HUES6 (cell line): Measurements from ENCODE around the gene ZW10.

Source experiments
- H3K27ac ChIP-seq: 2 replicates; pipeline ENCODE4 v1.7.0; 2013; ENCODE audit warnings: low read depth, mild to moderate bottlenecking, low read length, inconsistent platforms
- H3K27me3 ChIP-seq: 2 replicates; pipeline ENCODE4 v1.6.1; 2013; ENCODE audit warnings: low read length; ENCODE audit not compliant: control insufficient read depth, insufficient read depth
- H3K36me3 ChIP-seq: 2 replicates; pipeline ENCODE4 v1.6.1; 2013; ENCODE audit warnings: low read length; ENCODE audit not compliant: control insufficient read depth, insufficient read depth
- H3K4me1 ChIP-seq: 2 replicates; pipeline ENCODE4 v1.6.1; 2013; ENCODE audit warnings: low read length; ENCODE audit not compliant: control insufficient read depth, insufficient read depth
- H3K4me3 ChIP-seq: 2 replicates; pipeline ENCODE4 v1.5.1; 2013; ENCODE audit warnings: low read depth, low read length
- H3K9ac ChIP-seq: one replicate; pipeline ENCODE4 v1.6.1; 2013; ENCODE audit warnings: mild to moderate bottlenecking, low read length
- H3K9me3 ChIP-seq: 2 replicates; pipeline ENCODE4 v1.6.1; 2013; ENCODE audit warnings: low read depth, low read length; ENCODE audit not compliant: control insufficient read depth, insufficient read depth

The ZW10 gene

DNA sequence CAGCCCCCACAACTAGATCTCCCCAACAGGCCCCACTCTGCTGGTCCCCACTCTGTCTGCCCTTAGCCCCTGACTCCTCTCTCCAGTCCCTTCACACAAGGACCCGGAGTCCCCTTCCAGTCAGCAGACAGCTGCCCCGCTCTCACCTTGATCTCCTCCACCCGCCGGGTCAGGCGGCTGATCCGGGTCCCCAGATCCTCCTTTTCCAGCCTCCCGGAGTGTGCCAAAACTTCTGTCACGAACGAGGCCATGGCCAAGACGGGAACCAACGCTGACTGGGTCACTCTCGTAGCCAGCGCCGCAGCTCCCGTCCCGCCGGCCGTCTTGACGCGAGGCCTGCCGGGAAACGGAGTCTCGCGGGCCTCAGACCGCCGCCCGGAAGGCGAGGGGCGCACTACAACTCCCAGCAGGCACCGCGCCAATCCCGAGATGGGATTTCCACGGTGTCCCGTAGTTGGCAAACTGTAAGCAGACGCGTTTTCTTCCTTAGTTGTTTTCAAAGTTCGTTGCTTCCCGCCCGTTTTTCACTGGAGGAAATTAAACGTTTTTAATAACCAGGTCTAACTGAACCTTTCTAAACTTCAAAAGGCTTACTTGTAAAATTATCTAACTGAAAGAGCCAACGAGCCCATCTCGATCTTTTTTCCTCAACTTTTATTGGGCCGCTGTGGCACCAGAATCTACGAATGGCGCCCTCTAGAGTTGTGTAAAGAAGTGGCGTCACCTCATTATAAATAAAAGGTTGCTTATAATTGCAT, at the start of gene ZW10:
Gene ZW10 (minus strand): TSS at position 277 of the 758 bp plus-strand sequence. CDS start 26 bp downstream, at position 251.
- H3K36me3 ChIP-seq: peaks cover 7% of the 10 kb centered on the region
- H3K27ac ChIP-seq: peak within 1 kb of the TSS; percentile 83; the same call in 1 of the 2 replicates
- no peaks in the 10 kb centered on the region for H3K9me3 ChIP-seq
- peaks cover 8% of the 10 kb centered on the region; the same call in 1 of the 2 replicates for H3K27me3 ChIP-seq
- H3K9ac ChIP-seq: peak within 1 kb of the TSS; percentile 94
- peak within 1 kb of the TSS; percentile 98 for H3K4me3 ChIP-seq
- peaks cover 4% of the 10 kb centered on the region; the same call in 1 of the 2 replicates for H3K4me1 ChIP-seq

DNA sequence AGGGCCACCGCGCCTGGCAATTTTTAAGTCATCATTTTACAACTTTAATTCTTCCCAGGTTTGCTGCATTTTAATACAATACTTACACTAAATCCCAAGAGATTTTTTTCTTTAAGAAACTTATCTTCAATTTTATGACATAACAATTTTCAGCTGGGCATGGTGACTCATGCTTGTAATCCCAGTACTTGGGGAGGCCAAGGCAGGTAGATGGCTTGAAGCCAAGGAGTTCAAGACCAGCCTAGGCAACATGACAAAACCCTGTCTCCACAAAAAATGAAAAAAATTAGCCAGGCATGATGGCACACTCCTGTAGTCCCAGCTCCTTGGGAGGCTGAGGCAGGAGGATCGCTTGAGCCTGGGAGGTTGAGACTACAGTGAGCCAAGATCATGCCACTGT, 44.9 kb upstream of the ZW10 start:
- Histone ChIP-seq H3K27me3 (no peaks in the 10 kb centered on the region), H3K4me1 (no peaks in the 10 kb centered on the region), H3K4me3 (no peak overlapping the region), H3K27ac (no peak overlapping the region), H3K9ac (no peak overlapping the region), H3K9me3 (no peaks in the 10 kb centered on the region), H3K36me3 (peaks cover 92% of the 10 kb centered on the region)

- H3K36me3 ChIP-seq: peaks cover 92% of the 10 kb centered on the region
- no peak overlapping the region for H3K27ac ChIP-seq
- no peaks in the 10 kb centered on the region for H3K27me3 ChIP-seq
- no peak overlapping the region for H3K4me3 ChIP-seq
- no peaks in the 10 kb centered on the region for H3K4me1 ChIP-seq
- H3K9ac ChIP-seq: no peak overlapping the region
- H3K9me3 ChIP-seq: no peaks in the 10 kb centered on the region
Measured at GRCh38 chr11:113817626-113818025, 44.1 kb upstream of the ZW10 start.

DNA sequence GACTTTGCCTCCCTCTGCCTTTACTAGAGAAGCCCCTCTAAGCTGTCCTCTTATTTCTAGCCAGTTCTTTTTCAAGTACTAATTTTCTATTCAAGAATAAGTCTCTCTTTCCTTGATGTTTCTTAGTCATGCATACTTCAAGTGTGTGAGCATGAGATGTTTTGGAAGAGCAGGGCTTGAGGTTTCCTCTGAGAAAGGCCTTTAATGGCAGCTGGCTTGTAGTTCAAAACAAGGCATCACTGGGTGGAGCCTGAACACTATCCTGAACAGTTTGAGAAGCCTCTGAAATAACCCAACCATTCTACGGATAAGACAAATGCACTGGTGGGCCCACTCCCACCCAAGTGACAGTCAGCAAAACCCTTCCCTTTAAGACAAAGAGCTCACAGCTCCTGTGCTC, 43.7 kb upstream of the ZW10 start:
- H3K9me3 ChIP-seq: no peaks in the 10 kb centered on the region
- H3K9ac ChIP-seq: no peak overlapping the region
- no peak overlapping the region for H3K4me3 ChIP-seq
- peaks cover 92% of the 10 kb centered on the region for H3K36me3 ChIP-seq
- H3K27me3 ChIP-seq: no peaks in the 10 kb centered on the region
- H3K4me1 ChIP-seq: no peaks in the 10 kb centered on the region
- no peak overlapping the region for H3K27ac ChIP-seq

GRCh38 chr11:113814181-113814580, 40.7 kb upstream of the ZW10 start:
- no peak overlapping the region for H3K4me3 ChIP-seq
- H3K36me3 ChIP-seq: peaks cover 94% of the 10 kb centered on the region
- no peak overlapping the region for H3K9ac ChIP-seq
- no peaks in the 10 kb centered on the region for H3K4me1 ChIP-seq
- no peaks in the 10 kb centered on the region for H3K9me3 ChIP-seq
- H3K27me3 ChIP-seq: no peaks in the 10 kb centered on the region
- H3K27ac ChIP-seq: no peak overlapping the region

GRCh38 chr11:113808931-113809330, 35.4 kb upstream of the ZW10 start:
- Histone ChIP-seq H3K9me3 (no peaks in the 10 kb centered on the region), H3K4me3 (no peak overlapping the region), H3K36me3 (peaks cover 98% of the 10 kb centered on the region), H3K9ac (no peak overlapping the region), H3K27ac (no peak overlapping the region; the same call in 1 of the 2 replicates), H3K4me1 (no peaks in the 10 kb centered on the region), H3K27me3 (no peaks in the 10 kb centered on the region)

DNA sequence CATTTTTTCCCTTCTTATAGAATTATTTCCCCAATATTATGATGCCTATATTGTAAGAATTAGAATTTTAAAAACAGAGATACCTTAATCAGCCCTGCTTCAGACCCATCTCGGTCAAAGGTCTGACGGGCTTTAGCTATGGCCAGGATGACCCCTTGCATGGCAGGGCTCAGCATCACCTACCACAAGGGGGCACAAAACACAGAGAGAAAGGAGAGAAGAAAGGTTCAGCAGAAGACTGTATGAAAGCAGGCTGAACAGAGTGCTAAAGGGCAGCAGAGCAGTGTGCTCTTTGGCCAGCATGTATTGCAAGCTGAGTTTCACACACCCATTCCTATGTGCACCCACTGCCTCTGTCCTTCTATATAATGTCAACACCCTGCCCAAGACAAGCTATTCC, 32.9 kb upstream of the ZW10 start:
- Histone ChIP-seq H3K27ac (no peak overlapping the region), H3K4me3 (no peak overlapping the region), H3K9ac (no peak overlapping the region), H3K9me3 (no peaks in the 10 kb centered on the region), H3K4me1 (no peaks in the 10 kb centered on the region), H3K27me3 (no peaks in the 10 kb centered on the region), H3K36me3 (peaks cover 98% of the 10 kb centered on the region)

DNA sequence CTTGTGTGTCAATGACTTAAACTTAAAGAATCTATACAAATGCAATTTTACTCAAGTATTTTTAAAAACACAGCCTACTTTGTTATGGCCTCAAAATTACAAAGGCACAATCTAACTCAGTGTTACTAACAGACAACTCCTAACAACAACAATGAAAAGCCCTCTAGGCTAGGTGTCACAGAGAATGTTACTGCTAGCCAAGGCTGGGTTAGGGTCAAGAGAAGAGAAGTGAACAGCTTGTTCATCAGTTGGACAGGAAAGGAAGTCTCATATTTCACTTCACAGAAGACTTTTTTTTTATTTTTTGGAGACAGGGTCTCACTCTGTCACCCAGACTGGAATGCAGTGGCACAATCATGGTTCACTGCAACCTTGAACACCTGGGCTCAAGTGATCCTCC, 32.1 kb upstream of the ZW10 start:
- Histone ChIP-seq H3K27ac (no peak overlapping the region), H3K27me3 (no peaks in the 10 kb centered on the region), H3K4me1 (no peaks in the 10 kb centered on the region), H3K9ac (no peak overlapping the region), H3K9me3 (no peaks in the 10 kb centered on the region), H3K4me3 (no peak overlapping the region), H3K36me3 (peaks cover 98% of the 10 kb centered on the region)

DNA sequence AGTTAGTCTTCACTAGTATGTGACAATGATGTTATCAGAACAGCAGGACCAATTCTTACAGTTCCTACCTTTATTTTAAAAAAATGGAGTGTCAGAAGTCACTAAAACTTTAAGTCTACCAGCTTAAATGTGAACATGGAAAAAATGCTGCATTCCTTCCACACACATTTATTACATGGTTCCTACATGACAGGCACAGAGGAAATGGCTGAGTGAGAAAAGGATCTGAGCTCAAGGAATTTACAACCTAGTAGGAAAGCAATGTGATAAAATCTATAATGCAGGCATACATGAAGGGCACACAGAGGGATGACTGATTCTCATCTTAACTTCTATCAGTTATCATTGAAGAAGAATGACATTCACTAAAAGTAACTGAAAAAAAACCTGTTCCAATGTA, 29.1 kb upstream of the ZW10 start:
- no peak overlapping the region for H3K4me3 ChIP-seq
- no peaks in the 10 kb centered on the region for H3K27me3 ChIP-seq
- peaks cover 94% of the 10 kb centered on the region for H3K36me3 ChIP-seq
- H3K27ac ChIP-seq: no peak overlapping the region
- H3K9ac ChIP-seq: no peak overlapping the region
- no peaks in the 10 kb centered on the region for H3K4me1 ChIP-seq
- no peaks in the 10 kb centered on the region for H3K9me3 ChIP-seq

DNA sequence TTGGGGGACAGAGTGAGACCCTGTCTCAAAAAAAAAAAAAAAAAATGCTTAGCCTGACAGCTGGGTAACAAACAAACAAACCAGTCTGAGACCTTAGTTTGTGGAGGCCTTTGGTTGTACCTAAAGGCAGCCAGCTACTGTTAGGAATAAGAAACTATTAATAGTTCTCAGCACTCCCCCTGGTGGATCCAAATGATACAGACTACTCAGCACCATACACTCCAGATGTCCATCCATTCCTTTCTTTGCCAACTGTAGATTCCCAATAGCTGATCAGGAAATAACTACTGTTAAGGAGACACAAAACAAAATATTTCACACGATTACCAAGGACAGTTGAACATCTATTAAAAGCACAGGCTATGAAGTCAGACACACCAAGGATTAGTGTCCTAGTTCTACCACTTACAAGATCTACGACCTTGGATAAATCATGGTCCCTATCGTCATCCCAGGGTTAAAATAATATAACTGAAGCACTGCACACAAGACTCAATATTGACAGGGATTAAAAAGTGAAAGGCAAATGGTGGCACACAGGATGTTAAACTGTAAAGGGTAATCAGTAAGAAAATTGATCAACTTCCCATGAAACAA, 23.3 kb upstream of the ZW10 start:
- no peak overlapping the region for H3K4me3 ChIP-seq
- H3K4me1 ChIP-seq: no peaks in the 10 kb centered on the region
- no peaks in the 10 kb centered on the region for H3K27me3 ChIP-seq
- peaks cover 49% of the 10 kb centered on the region for H3K36me3 ChIP-seq
- peaks cover 3% of the 10 kb centered on the region; the same call in 1 of the 2 replicates for H3K9me3 ChIP-seq
- H3K9ac ChIP-seq: no peak overlapping the region
- no peak overlapping the region for H3K27ac ChIP-seq

- Histone ChIP-seq H3K4me1 (no peaks in the 10 kb centered on the region), H3K9ac (no peak overlapping the region), H3K27ac (no peak overlapping the region), H3K27me3 (no peaks in the 10 kb centered on the region), H3K4me3 (no peak overlapping the region), H3K9me3 (no peaks in the 10 kb centered on the region), H3K36me3 (no peaks in the 10 kb centered on the region)
Measured at GRCh38 chr11:113789675-113790320, 16.3 kb upstream of the ZW10 start.
